HEK293 (cell line): ENCODE measurements around the gene UBR4.
"Not testable (repeated sequence)": the region's sequence is repeated elsewhere in the genome, so short reads cannot be mapped to it uniquely, and the experiment has no call there.

Source experiments
- CTCF ChIA-PET: fragments of 350-600 bp; formaldehyde crosslinking; extraction: SDS; loops from one replicate; lab custom pipeline; 2021; ENCODE audit warnings: antibody characterized with exemption; lab: Yijun Ruan, JAX
- POLR2A ChIA-PET: fragments of 300-600 bp; formaldehyde crosslinking; extraction: SDS; loops from one replicate; lab custom pipeline; 2020; ENCODE audit warnings: antibody characterized with exemption, inconsistent platforms; lab: Yijun Ruan, JAX
- H3K27ac ChIP-seq: fragments of 200-500 bp; sonication (Bioruptor generic); 2 replicates; pipeline ENCODE4 v1.5.1; 2014; ENCODE audit warnings: low read depth, low read length, control low read depth, inconsistent platforms; ENCODE audit errors: extremely low read depth
- H3K36me3 ChIP-seq, 2 experiments: fragments of 200-500 bp in 1 of 2; sonication (Bioruptor generic) in 1 of 2; 1 replicate in 1 of 2; 2 replicates in 1 of 2; pipeline ENCODE4 v1.5.1; 2014 to 2017; ENCODE audit warnings: inconsistent platforms in 2 of 2, low read length in 2 of 2; ENCODE audit not compliant: control insufficient read depth in 2 of 2, insufficient read depth in 1 of 2
- H3K4me1 ChIP-seq: fragments of 200-500 bp; sonication (Bioruptor generic); 2 replicates; pipeline ENCODE4 v1.5.1; 2014; ENCODE audit warnings: mild to moderate bottlenecking, low read length, inconsistent platforms; ENCODE audit not compliant: control insufficient read depth, insufficient read depth
- H3K4me3 ChIP-seq: 2 replicates; pipeline ENCODE4 v1.5.1; 2011; ENCODE audit warnings: low read depth, mild to moderate bottlenecking, control low read depth, low read length, moderate library complexity
- H3K9me3 ChIP-seq: fragments of 200-500 bp; sonication (Bioruptor generic); 2 replicates; pipeline ENCODE4 v1.5.1; 2014; ENCODE audit warnings: low read depth, low read length, inconsistent platforms; ENCODE audit not compliant: control insufficient read depth, insufficient read depth
- KLF16 ChIP-seq: fragments of 450-650 bp; formaldehyde crosslinking; IDR thresholded peaks from 2 replicates; pipeline ENCODE4 v1.5.1; 2017; ENCODE audit warnings: missing biosample characterization, missing genetic modification characterization
- KLF7 ChIP-seq: fragments of 450-650 bp; formaldehyde crosslinking; IDR thresholded peaks from 2 replicates; pipeline ENCODE4 v1.5.1; 2016; ENCODE audit warnings: missing biosample characterization, missing genetic modification characterization, borderline replicate concordance
- PRDM1 ChIP-seq: fragments of 450-650 bp; formaldehyde crosslinking; IDR thresholded peaks from 2 replicates; pipeline ENCODE4; 2016; ENCODE audit warnings: missing biosample characterization, missing genetic modification characterization
- ZBTB48 ChIP-seq: fragments of 450-650 bp; formaldehyde crosslinking; IDR thresholded peaks from 2 replicates; pipeline ENCODE4 v1.5.1; 2016; ENCODE audit warnings: missing biosample characterization, missing genetic modification characterization
- ZFP37 ChIP-seq: fragments of 450-650 bp; formaldehyde crosslinking; IDR thresholded peaks from 2 replicates; pipeline ENCODE4 v1.5.1; 2016; ENCODE audit warnings: missing biosample characterization, missing genetic modification characterization
- ZNF10 ChIP-seq: fragments of 450-650 bp; formaldehyde crosslinking; IDR thresholded peaks from 2 replicates; pipeline ENCODE4 v1.5.1; 2017; ENCODE audit warnings: missing biosample characterization, missing genetic modification characterization
- ZNF121 ChIP-seq: fragments of 450-650 bp; formaldehyde crosslinking; IDR thresholded peaks from 2 replicates; pipeline ENCODE4 v1.5.1; 2016; ENCODE audit warnings: missing biosample characterization, missing genetic modification characterization
- ZNF24 ChIP-seq: fragments of 450-650 bp; formaldehyde crosslinking; IDR thresholded peaks from 2 replicates; pipeline ENCODE4 v1.5.1; 2016; ENCODE audit warnings: missing biosample characterization, missing genetic modification characterization
- ZNF311 ChIP-seq: fragments of 450-650 bp; formaldehyde crosslinking; IDR thresholded peaks from 2 replicates; pipeline ENCODE4 v1.5.1; 2017; ENCODE audit warnings: missing biosample characterization, missing genetic modification characterization, borderline replicate concordance
- ZNF501 ChIP-seq: fragments of 450-650 bp; formaldehyde crosslinking; IDR thresholded peaks from 2 replicates; pipeline ENCODE4 v1.5.1; 2016; ENCODE audit warnings: missing biosample characterization, missing genetic modification characterization
- ZNF521 ChIP-seq: fragments of 450-650 bp; formaldehyde crosslinking; IDR thresholded peaks from 2 replicates; pipeline ENCODE4 v1.5.1; 2017; ENCODE audit warnings: missing biosample characterization, mild to moderate bottlenecking, missing genetic modification characterization
- ZNF530 ChIP-seq: fragments of 450-650 bp; formaldehyde crosslinking; IDR thresholded peaks from 2 replicates; pipeline ENCODE4 v1.5.1; 2016; ENCODE audit warnings: low read depth, missing biosample characterization, missing genetic modification characterization
- ZNF626 ChIP-seq: fragments of 450-650 bp; sonication (Bioruptor Pico); formaldehyde crosslinking; IDR thresholded peaks from 2 replicates; pipeline ENCODE4 v1.5.1; 2018; ENCODE audit warnings: missing biosample characterization, missing genetic modification characterization, inconsistent platforms
- ZNF747 ChIP-seq: fragments of 450-650 bp; formaldehyde crosslinking; IDR thresholded peaks from 2 replicates; pipeline ENCODE4 v1.5.1; 2016; ENCODE audit warnings: missing biosample characterization, missing genetic modification characterization
- ZNF776 ChIP-seq: fragments of 450-650 bp; formaldehyde crosslinking; IDR thresholded peaks from 2 replicates; pipeline ENCODE4 v1.5.0; 2017; ENCODE audit warnings: missing biosample characterization, missing genetic modification characterization, borderline replicate concordance
- TF ChIP-seq, protein P1 (sequence below): fragments of 450-650 bp; formaldehyde crosslinking; IDR thresholded peaks from 2 replicates; pipeline ENCODE4 v1.5.1; 2016; ENCODE audit warnings: missing biosample characterization, missing genetic modification characterization
- TF ChIP-seq, protein P2 (sequence below): fragments of 450-650 bp; formaldehyde crosslinking; IDR thresholded peaks from 2 replicates; pipeline ENCODE4 v1.5.1; 2016; ENCODE audit warnings: missing biosample characterization, missing genetic modification characterization, borderline replicate concordance
- TF ChIP-seq, protein P3 (sequence below): fragments of 450-650 bp; formaldehyde crosslinking; IDR thresholded peaks from 2 replicates; pipeline ENCODE4 v1.5.1; 2017; ENCODE audit warnings: missing biosample characterization, missing genetic modification characterization

Gene UBR4

DNA sequence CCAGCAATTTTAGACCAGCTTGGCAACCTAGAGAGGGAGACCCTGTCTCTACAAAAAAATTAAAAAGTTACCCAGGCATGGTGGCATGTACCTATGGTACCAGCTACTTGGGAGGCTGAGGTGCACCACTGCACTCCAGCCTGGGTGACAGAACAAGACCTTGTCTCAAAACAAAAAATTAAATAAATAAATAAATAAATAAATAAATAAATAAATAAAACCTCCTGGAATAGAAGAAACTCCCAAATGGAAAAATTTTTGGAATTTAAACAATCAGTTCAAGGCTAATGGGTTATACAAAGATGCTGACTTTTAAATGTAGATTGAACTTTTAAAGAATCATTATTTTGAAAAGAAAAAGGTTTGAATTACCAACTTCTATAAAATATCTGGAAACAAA lies 22.2 kb downstream of the UBR4 start (continued):
- TF ChIP-seq, protein P1, sequence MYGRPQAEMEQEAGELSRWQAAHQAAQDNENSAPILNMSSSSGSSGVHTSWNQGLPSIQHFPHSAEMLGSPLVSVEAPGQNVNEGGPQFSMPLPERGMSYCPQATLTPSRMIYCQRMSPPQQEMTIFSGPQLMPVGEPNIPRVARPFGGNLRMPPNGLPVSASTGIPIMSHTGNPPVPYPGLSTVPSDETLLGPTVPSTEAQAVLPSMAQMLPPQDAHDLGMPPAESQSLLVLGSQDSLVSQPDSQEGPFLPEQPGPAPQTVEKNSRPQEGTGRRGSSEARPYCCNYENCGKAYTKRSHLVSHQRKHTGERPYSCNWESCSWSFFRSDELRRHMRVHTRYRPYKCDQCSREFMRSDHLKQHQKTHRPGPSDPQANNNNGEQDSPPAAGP (tag by site-specific recombination) = no peak
- no peak for TF ChIP-seq PRDM1 (tag by site-specific recombination)
- TF ChIP-seq, protein P2, sequence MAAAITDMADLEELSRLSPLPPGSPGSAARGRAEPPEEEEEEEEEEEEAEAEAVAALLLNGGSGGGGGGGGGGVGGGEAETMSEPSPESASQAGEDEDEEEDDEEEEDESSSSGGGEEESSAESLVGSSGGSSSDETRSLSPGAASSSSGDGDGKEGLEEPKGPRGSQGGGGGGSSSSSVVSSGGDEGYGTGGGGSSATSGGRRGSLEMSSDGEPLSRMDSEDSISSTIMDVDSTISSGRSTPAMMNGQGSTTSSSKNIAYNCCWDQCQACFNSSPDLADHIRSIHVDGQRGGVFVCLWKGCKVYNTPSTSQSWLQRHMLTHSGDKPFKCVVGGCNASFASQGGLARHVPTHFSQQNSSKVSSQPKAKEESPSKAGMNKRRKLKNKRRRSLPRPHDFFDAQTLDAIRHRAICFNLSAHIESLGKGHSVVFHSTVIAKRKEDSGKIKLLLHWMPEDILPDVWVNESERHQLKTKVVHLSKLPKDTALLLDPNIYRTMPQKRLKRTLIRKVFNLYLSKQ = peak; percentile 90; the same call in 1 of the 2 replicates
- no peak for TF ChIP-seq ZNF747 (tag by site-specific recombination)
- TF ChIP-seq KLF7 (tag by site-specific recombination) = no peak
- TF ChIP-seq, protein P3, sequence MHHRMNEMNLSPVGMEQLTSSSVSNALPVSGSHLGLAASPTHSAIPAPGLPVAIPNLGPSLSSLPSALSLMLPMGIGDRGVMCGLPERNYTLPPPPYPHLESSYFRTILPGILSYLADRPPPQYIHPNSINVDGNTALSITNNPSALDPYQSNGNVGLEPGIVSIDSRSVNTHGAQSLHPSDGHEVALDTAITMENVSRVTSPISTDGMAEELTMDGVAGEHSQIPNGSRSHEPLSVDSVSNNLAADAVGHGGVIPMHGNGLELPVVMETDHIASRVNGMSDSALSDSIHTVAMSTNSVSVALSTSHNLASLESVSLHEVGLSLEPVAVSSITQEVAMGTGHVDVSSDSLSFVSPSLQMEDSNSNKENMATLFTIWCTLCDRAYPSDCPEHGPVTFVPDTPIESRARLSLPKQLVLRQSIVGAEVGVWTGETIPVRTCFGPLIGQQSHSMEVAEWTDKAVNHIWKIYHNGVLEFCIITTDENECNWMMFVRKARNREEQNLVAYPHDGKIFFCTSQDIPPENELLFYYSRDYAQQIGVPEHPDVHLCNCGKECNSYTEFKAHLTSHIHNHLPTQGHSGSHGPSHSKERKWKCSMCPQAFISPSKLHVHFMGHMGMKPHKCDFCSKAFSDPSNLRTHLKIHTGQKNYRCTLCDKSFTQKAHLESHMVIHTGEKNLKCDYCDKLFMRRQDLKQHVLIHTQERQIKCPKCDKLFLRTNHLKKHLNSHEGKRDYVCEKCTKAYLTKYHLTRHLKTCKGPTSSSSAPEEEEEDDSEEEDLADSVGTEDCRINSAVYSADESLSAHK (tag by site-specific recombination) = no peak
- no peak for TF ChIP-seq KLF16 (tag by site-specific recombination)
- no peak for TF ChIP-seq ZNF626 (tag by site-specific recombination)

DNA sequence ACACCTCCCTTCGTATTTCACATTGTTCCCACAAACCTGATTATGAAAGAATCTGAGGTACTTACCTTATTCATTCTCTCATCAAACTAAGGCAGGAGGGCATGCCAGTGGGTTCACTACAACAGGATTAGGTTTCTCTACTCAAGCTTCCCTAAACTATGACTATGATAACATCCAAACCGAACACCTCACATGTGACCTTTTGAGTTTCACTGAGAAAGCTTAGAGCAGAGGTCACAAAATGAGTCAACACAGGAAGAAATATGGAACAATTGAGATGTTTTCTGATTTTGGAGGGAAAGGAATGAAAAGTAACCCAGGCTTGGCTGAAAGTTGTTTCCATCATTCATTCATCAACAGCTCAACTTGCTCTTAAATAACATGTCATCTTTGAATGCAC lies 24.1 kb downstream of the UBR4 start:
- H3K4me3 ChIP-seq = no peak overlapping the region
- no peak overlapping the region for H3K27ac ChIP-seq
- ChIA-PET CTCF (interaction anchor here (1.6 kb wide), 1 partner anchor 55 kb away, joined by 3 read pairs; no protein-coding TSS in a partner anchor), POLR2A (no interaction called here)
- no peaks in the 10 kb centered on the region for H3K4me1 ChIP-seq
- peaks cover 62 to 95% of the 10 kb centered on the region in 2 experiments for H3K36me3 ChIP-seq
- no peaks in the 10 kb centered on the region for H3K9me3 ChIP-seq
- TF ChIP-seq ZNF501 (tag by site-specific recombination) (no peak), ZNF530 (tag by site-specific recombination) (no peak), ZNF311 (tag by site-specific recombination) (no peak), ZNF776 (tag by site-specific recombination) (no peak), ZNF521 (tag by site-specific recombination) (no peak), ZNF10 (no peak), ZFP37 (tag by site-specific recombination) (no peak), ZBTB48 (tag by site-specific recombination) (no peak)

DNA sequence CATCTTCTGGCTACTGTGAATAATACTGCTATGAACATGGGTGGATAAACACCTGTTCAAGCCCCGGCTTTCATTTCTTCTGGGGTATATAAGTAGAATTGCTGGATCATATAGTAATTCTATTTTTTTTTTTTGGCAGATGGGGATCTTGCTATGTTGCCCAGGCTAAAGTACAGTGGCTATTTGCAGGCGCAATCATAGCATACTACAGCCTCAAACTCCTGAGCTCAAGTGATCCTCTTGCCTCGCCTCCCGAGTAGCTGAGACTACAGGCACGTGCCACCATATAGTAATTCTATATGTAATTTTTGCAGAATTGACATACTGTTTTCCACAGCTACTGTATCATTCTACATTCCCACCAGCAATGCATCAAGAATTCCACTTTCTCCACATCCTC lies 27.8 kb downstream of the UBR4 start:
- Histone ChIP-seq H3K27ac (no peak overlapping the region), H3K4me3 (no peak overlapping the region), H3K36me3 (peaks cover 62 to 98% of the 10 kb centered on the region in 2 experiments), H3K9me3 (no peaks in the 10 kb centered on the region), H3K4me1 (no peaks in the 10 kb centered on the region)
- TF ChIP-seq ZNF24 (tag by site-specific recombination) (no peak), ZNF121 (peak; percentile 63)
- ChIA-PET POLR2A (no interaction called here), CTCF (interaction anchor here (0.7 to 0.8 kb wide), 2 partner anchors 304 to 472 kb away, joined by 3 to 6 read pairs; no protein-coding TSS in a partner anchor)

DNA sequence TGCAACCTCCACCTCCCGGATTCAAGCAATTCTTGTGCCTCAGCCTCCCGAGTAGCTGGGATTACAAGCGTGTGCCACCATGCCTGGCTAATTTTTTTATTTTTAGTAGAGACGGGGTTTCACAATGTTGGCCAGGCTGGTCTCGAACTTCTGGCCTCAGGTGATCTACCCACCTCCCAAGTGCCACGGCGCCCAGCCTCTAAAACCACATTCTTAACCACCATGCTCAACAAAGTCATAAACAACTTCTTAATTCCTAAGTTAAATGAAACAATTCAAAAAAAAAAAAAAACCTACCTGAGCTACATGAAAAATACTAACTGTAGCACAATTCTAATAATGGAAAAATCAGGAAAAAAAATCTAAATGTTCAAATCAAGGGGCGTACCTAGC lies 29.8 kb downstream of the UBR4 start:
- H3K27ac ChIP-seq, H3K4me1 ChIP-seq, H3K4me3 ChIP-seq, H3K9me3 ChIP-seq, POLR2A ChIA-PET: not testable (repeated sequence)
- CTCF ChIA-PET = interaction anchor here (0.7 to 1.5 kb wide), 3 partner anchors 11 to 518 kb away, joined by 3 to 5 read pairs (median 5); no protein-coding TSS in a partner anchor
- peaks cover 64 to 98% of the 10 kb centered on the region in 2 experiments for H3K36me3 ChIP-seq
